Smooth muscle cell (in vitro differentiated cells): ENCODE data around the gene PCNX2. TPM values are rescaled to one million over a fixed set of nuclear protein-coding genes. Genes with fewer than 3 reads are reported as not detected.

ENCODE experiments used
- DNase-seq: peaks from one replicate; lab custom pipeline; 2025; ENCODE audit not compliant: unreplicated experiment; lab: John Stamatoyannopoulos, UW
- H2AFZ ChIP-seq: fragments of 200-600 bp; sonication (generic); 2 replicates; pipeline ENCODE4 v1.6.0; 2016; ENCODE audit warnings: antibody characterized with exemption, low read depth, mild to moderate bottlenecking
- H3F3A ChIP-seq: fragments of 200-600 bp; sonication (generic); 2 replicates; pipeline ENCODE4 v1.6.0; 2017; ENCODE audit warnings: antibody characterized with exemption, low read depth
- H3K27ac ChIP-seq: fragments of 200-600 bp; sonication (generic); 2 replicates; pipeline ENCODE4 v1.5.1; 2016; ENCODE audit warnings: low read depth, mild to moderate bottlenecking
- H3K27me3 ChIP-seq: fragments of 200-600 bp; sonication (generic); 2 replicates; pipeline ENCODE4 v1.6.1; 2016; ENCODE audit warnings: low read depth, mild to moderate bottlenecking
- H3K36me3 ChIP-seq: fragments of 200-600 bp; sonication (generic); 2 replicates; pipeline ENCODE4 v1.5.1; 2016; ENCODE audit warnings: low read depth
- H3K4me1 ChIP-seq: fragments of 200-600 bp; sonication (generic); 2 replicates; pipeline ENCODE4 v1.5.1; 2016; ENCODE audit warnings: low read depth
- H3K4me2 ChIP-seq: fragments of 200-600 bp; sonication (generic); 2 replicates; pipeline ENCODE4 v1.6.0; 2016; ENCODE audit warnings: mild to moderate bottlenecking
- H3K4me3 ChIP-seq: fragments of 200-600 bp; sonication (generic); 2 replicates; pipeline ENCODE4 v1.5.1; 2016; ENCODE audit warnings: mild to moderate bottlenecking
- H3K79me2 ChIP-seq: fragments of 200-600 bp; sonication (generic); 2 replicates; pipeline ENCODE4 v1.6.0; 2016; ENCODE audit warnings: low read depth, mild to moderate bottlenecking
- H3K9ac ChIP-seq: fragments of 200-600 bp; sonication (generic); 2 replicates; pipeline ENCODE4 v1.6.0; 2016; ENCODE audit warnings: low read depth
- H3K9me3 ChIP-seq: fragments of 200-600 bp; sonication (generic); replicated peaks from 2 replicates; pipeline ENCODE4 v1.5.1; 2016; ENCODE audit warnings: low read depth
- H4K20me1 ChIP-seq: fragments of 200-600 bp; sonication (generic); 2 replicates; pipeline ENCODE4 v1.6.0; 2016; ENCODE audit warnings: low read depth
- WGBS: methylation state at CpG from one replicate; pipeline ENCODE4 v1.1.7; 2016; ENCODE audit warnings: low lambda C conversion rate; 5-methylcytosine and 5-hydroxymethylcytosine counted together
- polyA plus RNA-seq: library from polyadenylated mRNA; unstranded; fragments of >200 nt; fragmentation: Nextera tagmentation; extraction: Ambion mirVana; gene quantifications from 2 replicates; pipeline ENCODE4 v1.2.1, GENCODE V29; 2016
- total RNA-seq: library from RNA; depleted of rRNA; stranded (reverse); fragments of >200 nt; gene quantifications from 2 replicates; pipeline ENCODE4 v1.2.3, GENCODE V29; 2014
- TF ChIP-seq, protein P1 (sequence below): fragments of 200-600 bp; sonication (generic); IDR thresholded peaks from 2 replicates; pipeline ENCODE4 v1.5.1; 2017; ENCODE audit warnings: borderline replicate concordance, mild to moderate bottlenecking, antibody characterized with exemption; ENCODE audit not compliant: insufficient read depth, poor library complexity, severe bottlenecking

PCNX2 gene
- total and polyA plus RNA-seq, 2 experiments from 2014 or later = 4.7 to 18.2 TPM

DNA sequence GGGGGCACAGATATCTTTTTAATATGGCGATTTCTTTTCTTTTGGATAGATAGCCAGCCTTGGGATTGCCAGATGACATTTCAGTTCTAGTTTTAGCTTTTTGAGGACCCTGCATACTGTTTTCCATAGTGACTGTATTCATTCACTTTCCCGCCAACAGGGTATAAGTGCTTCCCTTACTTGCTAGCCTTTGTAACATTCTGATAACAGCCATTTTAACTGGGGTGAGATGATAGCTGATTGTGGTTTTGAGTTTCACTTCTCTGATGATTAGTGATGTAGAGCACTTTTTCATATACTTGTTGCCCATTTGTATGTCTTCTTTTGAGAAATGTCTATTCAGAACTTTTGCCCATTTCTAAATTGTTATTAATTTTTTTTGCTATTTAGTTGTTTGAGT is 193.2 kb downstream of the PCNX2 start:
- H3F3A ChIP-seq = peaks cover 7% of the 10 kb centered on the region
- H3K36me3 ChIP-seq = no peaks in the 10 kb centered on the region
- no peaks in the 10 kb centered on the region for H4K20me1 ChIP-seq
- no peaks in the 10 kb centered on the region for H3K79me2 ChIP-seq
- no peak overlapping the region for H3K4me3 ChIP-seq
- H3K27ac ChIP-seq = no peak overlapping the region
- DNase-seq = no peak
- H3K9me3 ChIP-seq = no peaks in the 10 kb centered on the region
- H2AFZ ChIP-seq = no peak overlapping the region
- H3K4me1 ChIP-seq = peaks cover 7% of the 10 kb centered on the region
- H3K27me3 ChIP-seq = peaks cover 5% of the 10 kb centered on the region
- H3K9ac ChIP-seq = no peak overlapping the region
- TF ChIP-seq, protein P1, sequence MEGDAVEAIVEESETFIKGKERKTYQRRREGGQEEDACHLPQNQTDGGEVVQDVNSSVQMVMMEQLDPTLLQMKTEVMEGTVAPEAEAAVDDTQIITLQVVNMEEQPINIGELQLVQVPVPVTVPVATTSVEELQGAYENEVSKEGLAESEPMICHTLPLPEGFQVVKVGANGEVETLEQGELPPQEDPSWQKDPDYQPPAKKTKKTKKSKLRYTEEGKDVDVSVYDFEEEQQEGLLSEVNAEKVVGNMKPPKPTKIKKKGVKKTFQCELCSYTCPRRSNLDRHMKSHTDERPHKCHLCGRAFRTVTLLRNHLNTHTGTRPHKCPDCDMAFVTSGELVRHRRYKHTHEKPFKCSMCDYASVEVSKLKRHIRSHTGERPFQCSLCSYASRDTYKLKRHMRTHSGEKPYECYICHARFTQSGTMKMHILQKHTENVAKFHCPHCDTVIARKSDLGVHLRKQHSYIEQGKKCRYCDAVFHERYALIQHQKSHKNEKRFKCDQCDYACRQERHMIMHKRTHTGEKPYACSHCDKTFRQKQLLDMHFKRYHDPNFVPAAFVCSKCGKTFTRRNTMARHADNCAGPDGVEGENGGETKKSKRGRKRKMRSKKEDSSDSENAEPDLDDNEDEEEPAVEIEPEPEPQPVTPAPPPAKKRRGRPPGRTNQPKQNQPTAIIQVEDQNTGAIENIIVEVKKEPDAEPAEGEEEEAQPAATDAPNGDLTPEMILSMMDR = no peak
- 99% methylated on average over 2 of the region's 2 CpGs for WGBS
- H3K4me2 ChIP-seq = no peak overlapping the region

DNA sequence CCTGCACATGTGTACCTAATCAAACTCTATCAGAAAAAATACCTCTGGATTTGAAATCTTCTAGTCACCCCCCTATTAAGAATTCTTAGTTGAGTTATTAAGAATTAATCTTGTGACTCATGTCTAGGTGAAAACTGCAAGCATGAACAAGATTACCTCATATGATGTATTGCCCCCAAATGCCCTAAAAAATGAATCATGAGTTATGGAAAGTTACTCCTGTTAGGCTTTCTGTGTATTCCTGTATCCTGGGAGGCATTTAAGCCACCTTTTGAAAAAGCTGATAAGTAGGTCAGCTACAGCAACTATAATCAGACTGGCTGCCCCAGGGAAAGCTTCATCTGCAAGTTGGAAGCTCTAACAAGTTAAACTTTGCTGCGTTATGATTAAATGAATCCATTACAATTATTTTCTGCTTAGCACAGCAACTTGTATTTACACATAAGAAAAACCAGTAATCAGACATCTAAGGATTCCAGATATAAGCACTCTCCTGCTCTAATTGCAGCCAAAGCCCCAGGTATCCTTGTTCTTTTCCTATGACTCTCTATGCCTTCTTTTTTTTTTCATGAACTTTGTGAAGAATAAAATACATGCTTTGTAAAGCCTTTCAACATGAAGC is 197.5 kb downstream of the PCNX2 start:
- H3K9ac ChIP-seq = no peak overlapping the region
- H3K27ac ChIP-seq = peak overlapping the region; percentile 59
- no peaks in the 10 kb centered on the region for H3K4me1 ChIP-seq
- H3K79me2 ChIP-seq = no peaks in the 10 kb centered on the region
- H3K4me3 ChIP-seq = no peak overlapping the region
- whole genome bisulfite sequencing = 81% methylated on average over 1 of the region's 1 CpG
- TF ChIP-seq, protein P1 = no peak
- no peaks in the 10 kb centered on the region for H3K9me3 ChIP-seq
- H3K36me3 ChIP-seq = no peaks in the 10 kb centered on the region
- no peak overlapping the region for H2AFZ ChIP-seq
- H4K20me1 ChIP-seq = no peaks in the 10 kb centered on the region
- H3K4me2 ChIP-seq = no peak overlapping the region
- no peaks in the 10 kb centered on the region for H3F3A ChIP-seq
- DNase-seq = no peak
- peaks cover 5% of the 10 kb centered on the region for H3K27me3 ChIP-seq

DNA sequence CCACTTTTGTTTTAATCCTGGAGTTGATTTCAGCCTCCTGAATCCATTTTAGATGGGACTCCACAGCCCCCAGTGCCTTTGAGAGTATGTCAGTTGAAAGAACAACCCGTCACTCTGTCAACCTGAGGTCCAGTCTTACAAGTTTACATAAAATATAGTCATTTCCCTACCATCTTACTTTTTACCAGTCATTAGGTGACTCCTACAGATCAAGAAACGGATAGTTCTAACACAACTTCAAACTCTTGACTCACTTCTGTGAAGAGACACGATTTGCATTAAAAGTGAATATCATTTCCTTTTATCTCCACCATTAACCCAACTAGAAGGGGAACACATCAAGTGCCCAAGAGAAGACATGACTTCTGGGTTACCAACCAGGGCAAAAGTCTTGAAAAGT is 198.0 kb downstream of the PCNX2 start:
- peak overlapping the region; percentile 59 for H3K27ac ChIP-seq
- no peaks in the 10 kb centered on the region for H3K36me3 ChIP-seq
- peaks cover 5% of the 10 kb centered on the region for H3K27me3 ChIP-seq
- no peaks in the 10 kb centered on the region for H3F3A ChIP-seq
- TF ChIP-seq, protein P1 = no peak
- H3K4me2 ChIP-seq = no peak overlapping the region
- H3K9me3 ChIP-seq = no peaks in the 10 kb centered on the region
- no peak overlapping the region for H3K9ac ChIP-seq
- 91% methylated on average over 3 of the region's 3 CpGs for whole genome bisulfite sequencing
- no peaks in the 10 kb centered on the region for H3K79me2 ChIP-seq
- no peaks in the 10 kb centered on the region for H3K4me1 ChIP-seq
- no peak for DNase-seq
- H4K20me1 ChIP-seq = no peaks in the 10 kb centered on the region
- H2AFZ ChIP-seq = no peak overlapping the region
- no peak overlapping the region for H3K4me3 ChIP-seq

DNA sequence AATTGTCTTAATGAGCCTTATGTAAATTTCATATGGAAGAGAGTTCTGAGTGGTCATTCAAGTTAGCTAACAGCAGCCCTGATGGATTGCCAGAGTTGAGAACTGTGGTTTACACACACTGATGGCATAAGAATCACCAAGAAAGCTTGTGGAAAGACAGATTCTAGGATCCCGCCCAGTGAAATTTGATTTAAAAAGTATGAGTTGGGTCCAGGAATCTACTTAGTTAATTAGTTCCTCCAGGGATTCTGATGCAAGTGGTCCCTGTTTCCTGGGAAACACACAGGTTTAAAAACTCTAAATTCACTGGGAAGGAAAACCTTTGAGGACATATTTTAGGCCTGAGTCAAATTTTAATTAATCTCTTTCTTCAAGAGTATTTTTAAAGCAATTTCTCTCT is 200.8 kb downstream of the PCNX2 start:
- no peaks in the 10 kb centered on the region for H4K20me1 ChIP-seq
- H3F3A ChIP-seq = no peaks in the 10 kb centered on the region
- H3K4me3 ChIP-seq = no peak overlapping the region
- H2AFZ ChIP-seq = no peak overlapping the region
- H3K27ac ChIP-seq = no peak overlapping the region
- TF ChIP-seq, protein P1 = no peak
- 88% methylated on average over 1 of the region's 1 CpG for WGBS
- no peak overlapping the region for H3K9ac ChIP-seq
- H3K9me3 ChIP-seq = no peaks in the 10 kb centered on the region
- H3K36me3 ChIP-seq = no peaks in the 10 kb centered on the region
- H3K79me2 ChIP-seq = no peaks in the 10 kb centered on the region
- H3K4me2 ChIP-seq = no peak overlapping the region
- no peaks in the 10 kb centered on the region for H3K4me1 ChIP-seq
- no peak for DNase-seq
- H3K27me3 ChIP-seq = no peaks in the 10 kb centered on the region
